SIG-M5 treated with dmso at 0.1 percent for 504 hours (cell line): ENCODE measurements around the gene SLC15A3.
"Not testable (repeated sequence)": the region's sequence is repeated elsewhere in the genome, so short reads cannot be mapped to it uniquely, and the experiment has no call there.

Experiments used
- DNase-seq: peaks from one replicate; lab custom pipeline; 2025; ENCODE audit not compliant: unreplicated experiment; lab: John Stamatoyannopoulos, UW

The SLC15A3 gene

GRCh38 chr11:60915248-60915914, 36.6 kb downstream of the SLC15A3 start:
- DNase-seq: peak; percentile 76

- peak; percentile 17 for DNase-seq
Measured at GRCh38 chr11:60914633-60915247, 37.2 kb downstream of the SLC15A3 start.

- DNase-seq: peak; percentile 87
Measured at GRCh38 chr11:60913793-60914632, 38.0 kb downstream of the SLC15A3 start, which contains the start of gene TMEM109. Gene TMEM109 (plus strand): TSS chr11:60914158. CDS start chr11:60919694, 5,536 bp downstream.

- no peak for DNase-seq
Measured at GRCh38 chr11:60912851-60913528, 39.0 kb downstream of the SLC15A3 start.

GRCh38 chr11:60912223-60912850, 39.6 kb downstream of the SLC15A3 start:
- DNase-seq: no peak

- peak; percentile 22 for DNase-seq
Measured at GRCh38 chr11:60910711-60911380, 41.1 kb downstream of the SLC15A3 start.

GRCh38 chr11:60910281-60910687, 41.7 kb downstream of the SLC15A3 start:
- peak; percentile 80 for DNase-seq

- not testable (repeated sequence) for DNase-seq
Measured at GRCh38 chr11:60909680-60910280, 42.2 kb downstream of the SLC15A3 start.

GRCh38 chr11:60908803-60909202, 43.2 kb downstream of the SLC15A3 start:
- no peak for DNase-seq

- DNase-seq: peak; percentile 97
Measured at GRCh38 chr11:60906132-60906972, 45.6 kb downstream of the SLC15A3 start, which contains the start of gene PRPF19. Gene PRPF19 (minus strand): TSS chr11:60906585. CDS start chr11:60906382, 203 bp downstream.

- DNase-seq: no peak
Measured at GRCh38 chr11:60905551-60906113, 46.3 kb downstream of the SLC15A3 start.

GRCh38 chr11:60905047-60905446, 46.9 kb downstream of the SLC15A3 start:
- DNase-seq: no peak

- no peak for DNase-seq
Measured at GRCh38 chr11:60902625-60903024, 49.4 kb downstream of the SLC15A3 start.

- DNase-seq: no peak
Measured at GRCh38 chr11:60900673-60901404, 51.1 kb downstream of the SLC15A3 start.

- no peak for DNase-seq
Measured at GRCh38 chr11:60899977-60900376, 52.0 kb downstream of the SLC15A3 start.

- DNase-seq: peak; percentile 43
Measured at GRCh38 chr11:60899046-60899936, 52.7 kb downstream of the SLC15A3 start.

- DNase-seq: no peak
Measured at GRCh38 chr11:60897496-60897895, 54.5 kb downstream of the SLC15A3 start.
